ENCODE results near the gene PDZD2.

DNA sequence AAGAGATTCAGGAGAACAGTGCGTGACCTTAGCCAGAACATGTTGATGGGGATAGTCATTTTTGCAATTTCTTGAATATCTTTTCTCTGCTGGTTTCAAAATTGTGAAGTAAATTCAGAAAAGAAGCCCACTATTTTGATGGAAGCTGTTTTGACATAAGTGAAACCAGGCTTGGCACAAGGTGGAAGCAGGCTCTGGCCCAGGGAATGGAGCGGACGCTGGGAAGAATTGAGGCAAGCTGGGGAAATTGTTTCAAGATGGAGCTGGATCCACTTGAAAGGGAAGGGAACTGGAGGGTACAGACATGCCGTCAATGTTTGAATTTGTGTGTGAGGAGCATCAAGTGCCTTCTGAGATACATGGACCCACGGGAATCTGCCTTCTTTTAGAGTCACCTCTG lies 328.0 kb downstream of the PDZD2 start:
- TF ChIP-seq CTCF (IDR thresholded peaks at IDR 0.05) (no peak), POLR2A (IDR thresholded peaks at IDR 0.05) (no peak), EP300 (IDR thresholded peaks at IDR 0.05) (no peak)

Data from sigmoid colon (tissue), 4 donors.